Activated CD4-positive, CD25-positive, alpha-beta regulatory T cell treated with anti-CD3 and anti-CD28 coated beads, Interleukin-2, amount 50 U/mL, for 24 hours (primary cell): ENCODE measurements around the gene SIVA1.

ENCODE experiments used
- ATAC-seq, 2 donors: fragments of 150-1000 bp; cut with Tn5 transposase; one replicate each; pipeline ENCODE4 v1.10.0; 2021; ENCODE audit warnings: mild to moderate bottlenecking in 1 of 2, moderate library complexity in 1 of 2

Gene SIVA1

DNA sequence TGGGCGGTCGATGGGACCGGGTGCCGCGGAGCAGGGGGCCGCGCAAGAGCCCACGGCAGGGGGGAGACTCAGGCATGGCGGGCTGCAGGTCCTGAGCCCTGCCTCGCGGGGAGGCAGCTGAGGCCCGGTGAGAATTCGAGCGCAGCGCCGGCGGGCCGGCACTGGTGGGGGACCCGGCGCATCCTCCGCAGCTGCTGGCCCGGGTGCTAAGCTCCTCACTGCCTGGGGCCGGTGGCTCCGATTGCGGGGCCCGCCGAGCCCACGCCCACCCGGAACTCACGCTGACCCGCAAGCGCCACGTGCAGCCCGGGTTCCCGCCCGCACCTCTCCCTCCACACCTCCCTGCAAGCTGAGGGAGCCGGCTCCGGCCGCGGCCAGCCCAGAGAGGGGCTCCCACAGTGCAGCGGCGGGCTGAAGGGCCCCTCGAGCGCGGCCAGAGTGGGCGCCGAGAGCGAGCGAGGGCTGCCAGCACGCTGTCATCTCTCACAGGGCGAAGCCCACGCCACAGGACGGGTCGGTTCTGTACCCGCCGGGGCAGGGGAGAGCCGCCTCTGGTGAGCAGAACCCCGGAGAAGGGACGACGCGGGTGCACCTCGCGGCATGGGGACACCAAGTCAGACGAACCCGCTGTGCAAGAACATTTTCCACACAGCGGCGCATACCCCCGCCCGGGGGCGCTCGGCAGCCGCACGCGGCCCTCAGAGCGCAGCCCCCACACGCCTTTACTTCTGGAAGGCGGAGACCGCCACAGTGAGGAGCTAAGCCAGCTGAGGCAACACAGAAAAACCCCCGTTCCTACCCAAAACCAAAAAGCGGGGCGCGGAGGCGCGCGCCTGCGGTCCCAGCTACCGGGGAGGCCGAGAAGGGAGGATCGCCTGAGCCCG is 1.2 kb upstream of the SIVA1 start:
- ATAC-seq: no peak

GRCh38 chr14:104752423-104752734 is 568 bp upstream of the SIVA1 start:
- ATAC-seq: peak in 1 of 2 donors; percentile 0

DNA sequence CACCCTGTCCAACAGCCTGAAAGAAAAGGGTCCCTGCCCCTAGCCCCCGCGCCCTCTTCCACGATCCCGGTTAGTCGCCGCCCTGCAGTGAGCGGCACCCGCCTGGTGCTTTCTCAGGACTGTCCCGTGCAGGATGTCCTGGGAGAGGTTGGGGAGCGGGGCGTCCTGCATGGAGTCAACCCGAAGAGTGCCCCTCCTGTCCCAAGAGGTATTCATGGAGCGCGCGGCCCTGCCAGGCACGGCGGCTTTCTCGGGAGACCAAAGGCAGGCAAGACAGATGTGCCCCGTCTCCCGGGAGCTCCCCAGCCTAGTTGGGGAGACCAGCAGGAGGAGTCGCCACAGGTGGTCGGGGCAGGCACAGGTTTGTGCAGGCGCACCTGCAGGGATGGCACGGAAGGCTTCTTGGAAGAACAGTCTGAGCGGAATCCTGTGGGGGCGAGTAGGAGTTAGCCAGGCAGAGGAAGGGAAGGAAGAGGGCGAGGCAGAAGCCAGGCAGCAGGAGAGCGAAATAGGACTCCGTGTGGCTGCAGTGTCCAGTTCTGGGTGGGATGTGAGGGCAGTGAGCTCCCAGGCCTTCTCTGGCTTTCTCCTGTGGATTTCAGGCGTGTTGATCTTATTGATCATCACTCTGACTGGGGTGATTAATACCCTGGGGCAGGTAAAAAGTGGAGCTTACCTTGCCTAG is 723 bp downstream of the SIVA1 start:
- ATAC-seq: no peak

- ATAC-seq: no peak
Observed at GRCh38 chr14:104754213-104754851, 1.4 kb downstream of the SIVA1 start.

- no peak for ATAC-seq
Observed at GRCh38 chr14:104755621-104756020, 2.7 kb downstream of the SIVA1 start.

- no peak for ATAC-seq
Observed at GRCh38 chr14:104756477-104757237, 3.7 kb downstream of the SIVA1 start.

DNA sequence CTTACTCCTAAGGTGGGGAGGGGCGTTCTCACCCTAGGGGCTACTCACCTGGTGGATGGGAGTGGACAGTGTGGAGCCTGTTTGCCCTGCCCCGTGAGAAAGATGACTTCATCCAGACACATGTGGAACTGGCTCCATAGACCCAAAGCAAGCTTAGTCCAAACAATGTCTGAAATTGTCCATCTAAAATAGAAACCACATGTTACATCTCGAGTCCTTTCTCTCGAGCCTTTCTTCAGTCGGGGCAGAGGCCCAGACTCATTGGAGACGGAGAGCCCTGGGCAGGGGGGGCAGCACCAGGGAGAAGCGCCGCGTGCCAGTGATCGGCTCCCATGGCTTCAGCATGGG is 4.3 kb downstream of the SIVA1 start:
- ATAC-seq: no peak

GRCh38 chr14:104757681-104758392 is 4.9 kb downstream of the SIVA1 start:
- no peak for ATAC-seq

GRCh38 chr14:104758981-104759969 is 6.3 kb downstream of the SIVA1 start:
- ATAC-seq: no peak

DNA sequence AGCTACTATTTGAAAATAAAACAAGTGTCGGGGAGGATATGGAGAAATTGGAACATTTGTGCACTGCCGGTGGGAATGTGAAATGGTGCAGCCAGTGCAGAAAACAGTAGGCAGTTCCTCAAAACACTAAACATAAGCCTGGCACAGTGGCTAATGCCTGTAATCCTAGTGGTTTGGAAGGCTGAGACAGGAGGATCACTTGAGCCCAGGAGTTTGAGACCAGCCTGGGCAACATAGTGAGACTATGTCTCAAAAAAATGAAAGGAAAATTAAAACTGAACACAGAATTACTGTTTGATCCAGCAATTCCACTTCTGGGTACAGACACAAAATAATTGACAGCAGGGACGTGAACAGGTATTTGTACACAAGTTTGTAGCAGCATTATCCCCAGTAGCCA is 12.6 kb downstream of the SIVA1 start:
- ATAC-seq: no peak

GRCh38 chr14:104766256-104766862 is 13.4 kb downstream of the SIVA1 start:
- ATAC-seq: no peak

- no peak for ATAC-seq
Observed at GRCh38 chr14:104766863-104767633, 14.1 kb downstream of the SIVA1 start.

DNA sequence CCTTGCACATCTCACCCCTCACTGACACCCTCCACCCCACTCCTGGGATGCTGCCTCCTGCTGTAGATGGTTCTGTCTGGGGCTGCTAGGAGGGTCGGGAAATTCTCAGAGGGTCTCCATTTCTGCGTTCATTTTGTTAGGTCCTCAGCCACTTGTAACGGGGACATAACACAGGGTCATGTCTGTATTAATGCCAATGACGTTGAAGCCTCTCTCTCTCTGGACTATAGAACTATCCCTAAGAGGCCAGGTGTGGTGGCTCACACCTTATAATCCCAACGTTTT is 14.6 kb downstream of the SIVA1 start:
- no peak for ATAC-seq

DNA sequence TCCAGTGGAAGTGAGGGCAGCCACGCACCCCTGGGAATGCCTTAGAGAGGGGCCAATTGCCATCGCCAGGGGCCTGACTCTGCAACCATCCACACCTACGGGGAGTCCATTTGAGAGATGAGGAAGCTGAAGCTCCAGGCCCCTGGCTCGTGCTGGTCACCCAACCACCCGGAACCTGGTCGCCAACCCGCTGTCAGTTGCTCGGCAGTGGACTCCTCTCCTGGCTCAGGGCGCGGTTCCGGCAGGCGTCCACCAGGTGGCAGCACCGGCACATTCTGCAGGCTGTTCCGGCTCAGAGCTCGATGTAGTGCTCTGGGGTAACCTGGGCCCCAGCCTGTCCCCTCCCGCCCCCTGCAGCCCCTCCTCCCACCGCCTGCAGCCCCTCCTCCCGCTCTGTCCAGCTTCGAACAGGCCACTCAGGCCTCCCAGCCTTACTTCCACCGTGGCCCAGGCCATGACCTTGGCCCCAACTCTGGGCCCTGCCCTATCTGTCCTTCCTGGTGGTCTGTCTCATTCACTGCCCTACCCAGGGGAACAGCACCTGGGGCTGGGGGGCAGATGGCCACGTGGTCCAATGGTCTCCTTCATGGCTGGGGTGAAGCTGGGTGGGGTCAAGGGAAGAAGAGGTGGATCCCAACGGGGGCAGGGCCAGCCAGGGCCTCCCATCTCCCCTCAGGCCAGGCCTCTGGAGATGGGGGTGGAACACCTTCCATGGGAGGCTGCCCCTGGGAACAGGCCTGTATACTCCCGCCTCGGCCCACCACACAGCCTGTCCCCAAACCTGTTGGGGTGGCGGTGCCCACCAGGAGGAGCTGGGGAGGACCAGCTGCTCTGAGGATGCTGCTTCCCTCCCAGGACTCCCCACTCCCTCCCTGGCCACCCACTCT is 15.7 kb downstream of the SIVA1 start:
- ATAC-seq: peak; percentile 94 to 97

GRCh38 chr14:104769324-104770071 is 16.6 kb downstream of the SIVA1 start:
- no peak for ATAC-seq

- no peak for ATAC-seq
Observed at GRCh38 chr14:104770072-104770579, 17.2 kb downstream of the SIVA1 start.

DNA sequence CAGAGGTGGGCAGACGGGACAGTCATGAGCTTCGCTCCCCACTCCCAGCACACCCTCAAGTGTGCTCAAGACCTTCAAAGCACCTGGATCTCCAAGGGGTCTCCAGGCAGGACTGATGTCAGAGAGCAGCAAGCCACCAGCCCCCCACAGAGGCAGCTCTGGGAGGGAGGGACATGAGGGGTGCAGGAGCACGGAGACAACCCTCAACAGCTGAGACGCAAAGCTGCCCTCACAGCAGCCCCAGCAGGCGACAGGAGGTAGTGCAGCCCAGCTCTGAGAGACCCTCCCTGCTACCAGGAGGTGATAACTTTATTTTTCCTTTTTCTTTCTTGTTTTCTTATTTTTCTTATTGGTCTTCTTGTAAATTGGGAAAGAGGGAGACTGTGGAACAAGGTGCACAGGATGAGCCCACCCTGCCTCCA is 17.9 kb downstream of the SIVA1 start:
- no peak for ATAC-seq

- no peak for ATAC-seq
Observed at GRCh38 chr14:104771374-104771773, 18.4 kb downstream of the SIVA1 start.
